HCT116 (cell line): ENCODE data around the gene LMOD1. TPM values are rescaled to one million over a fixed set of nuclear protein-coding genes. Genes with fewer than 3 reads are reported as not detected.

Experiments
- ATAC-seq: fragments of 200-7000 bp; cut with Tn5 transposase; 2 replicates; pipeline ENCODE4 v1.9.1; 2020; ENCODE audit warnings: mild to moderate bottlenecking, moderate library complexity
- BruUV-seq: library from RNA; stranded (reverse); fragments of 400-500 nt; replicated peaks from 2 replicates; lab custom pipeline; 2021; lab: Mats Ljungman, UMichigan
- CTCF ChIA-PET: fragments of 300-600 bp; sonication (Branson Sonifier 250); formaldehyde crosslinking; loops from one replicate; lab custom pipeline; 2021; ENCODE audit warnings: antibody characterized with exemption; lab: Charles Lee
- POLR2A ChIA-PET: fragments of 300-600, 350-600 bp; sonication (Branson Sonifier 250); formaldehyde crosslinking; loops from one replicate; lab custom pipeline; 2021; ENCODE audit warnings: antibody characterized with exemption; lab: Charles Lee
- RAD21 ChIA-PET, 2 experiments: fragments of 300-600 bp; sonication (Branson Sonifier 250); formaldehyde crosslinking; loops; one replicate each; lab custom pipeline; 2023; ENCODE audit warnings: low total read pairs in 2 of 2; ENCODE audit not compliant: uncharacterized antibody in 2 of 2, unreplicated experiment in 2 of 2, low non-redundant PET in 1 of 2; lab: Charles Lee
- DNase-seq: peaks from one replicate; pipeline ENCODE4 v3.0.0-alpha.2; 2010; ENCODE audit warnings: low read depth, low spot score
- H2AFZ ChIP-seq: fragments of 200-600 bp; shearing (Covaris generic), sonication (generic); 2 replicates; pipeline ENCODE4 v1.6.1; 2017; ENCODE audit warnings: low read depth, mixed run types, mixed read lengths, antibody characterized with exemption, low read length; ENCODE audit not compliant: poor library complexity, severe bottlenecking
- H3K27ac ChIP-seq: 2 replicates; pipeline ENCODE4 v1.5.1; 2012; ENCODE audit warnings: low read depth, low read length
- H3K27me3 ChIP-seq: fragments of 200-600 bp; sonication (generic); 2 replicates; pipeline ENCODE4 v1.6.1; 2016; ENCODE audit warnings: mixed run types, low read length, mixed read lengths; ENCODE audit not compliant: insufficient read depth
- H3K36me3 ChIP-seq, 2 experiments: fragments of 200-500 bp in 1 of 2; fragments of 200-600 bp in 1 of 2; sonication (Bioruptor generic) in 1 of 2; sonication (generic) in 1 of 2; 2 replicates each; pipeline versions ENCODE4 v1.5.1 to v1.6.1; 2014 to 2016; ENCODE audit warnings: low read length in 2 of 2, inconsistent platforms in 1 of 2, mixed read lengths in 1 of 2, mixed run types in 1 of 2; ENCODE audit not compliant: insufficient read depth in 2 of 2, control insufficient read depth in 1 of 2
- H3K4me1 ChIP-seq, 2 experiments: fragments of 200-600 bp in 1 of 2; sonication (generic) in 1 of 2; 2 replicates each; pipeline versions ENCODE4 v1.5.1 to v1.6.1; 2012 to 2017; ENCODE audit warnings: low read length in 2 of 2, inconsistent platforms in 1 of 2, mild to moderate bottlenecking in 1 of 2, mixed read lengths in 1 of 2, mixed run types in 1 of 2, moderate library complexity in 1 of 2; ENCODE audit not compliant: insufficient read depth in 2 of 2, control insufficient read depth in 1 of 2
- H3K4me2 ChIP-seq: fragments of 200-600 bp; sonication (generic); 2 replicates; pipeline ENCODE4 v1.6.1; 2017; ENCODE audit warnings: mixed run types, low read length, mixed read lengths
- H3K4me3 ChIP-seq, 2 experiments: fragments of 200-600 bp in 1 of 2; sonication (generic) in 1 of 2; replicated peaks in 1 of 2; 2 replicates each; pipeline ENCODE4 v1.5.1; 2011 to 2016; ENCODE audit warnings: low read length in 2 of 2, control low read depth in 1 of 2, low read depth in 1 of 2, mild to moderate bottlenecking in 1 of 2, mixed read lengths in 1 of 2, mixed run types in 1 of 2
- H3K79me2 ChIP-seq: fragments of 200-600 bp; sonication (generic); 2 replicates; pipeline ENCODE4 v1.6.1; 2017; ENCODE audit warnings: mild to moderate bottlenecking, mixed run types, low read length, moderate library complexity, mixed read lengths; ENCODE audit not compliant: insufficient read depth
- H3K9ac ChIP-seq: fragments of 200-600 bp; sonication (generic); 2 replicates; pipeline ENCODE4 v1.6.1; 2016; ENCODE audit warnings: low read length, mixed read lengths
- H3K9me2 ChIP-seq: fragments of 200-600 bp; sonication (generic), shearing (Covaris generic); 2 replicates; pipeline ENCODE4 v1.6.1; 2017; ENCODE audit warnings: mixed run types, mild to moderate bottlenecking, moderate library complexity; ENCODE audit not compliant: insufficient read depth
- H3K9me3 ChIP-seq, 2 experiments: fragments of 200-500 bp in 1 of 2; fragments of 200-600 bp in 1 of 2; sonication (Bioruptor generic) in 1 of 2; sonication (generic) in 1 of 2; 2 replicates each; pipeline ENCODE4 v1.6.1; 2014 to 2017; ENCODE audit warnings: low read length in 2 of 2, mixed read lengths in 2 of 2, inconsistent platforms in 1 of 2, low read depth in 1 of 2, mild to moderate bottlenecking in 1 of 2, mixed run types in 1 of 2, moderate library complexity in 1 of 2; ENCODE audit not compliant: control insufficient read depth in 1 of 2, insufficient read depth in 1 of 2
- H4K20me1 ChIP-seq: fragments of 200-600 bp; sonication (generic), shearing (Covaris generic); 2 replicates; pipeline ENCODE4 v1.6.1; 2017; ENCODE audit warnings: mixed run types, mild to moderate bottlenecking, moderate library complexity; ENCODE audit not compliant: insufficient read depth
- ATF3 ChIP-seq: IDR thresholded peaks from 2 replicates; pipeline ENCODE4 v1.6.1; 2012
- EGR1 ChIP-seq: IDR thresholded peaks from 2 replicates; pipeline ENCODE4 v1.6.1; 2012; ENCODE audit warnings: low read depth
- EZH2phosphoT487 ChIP-seq: fragments of 200-600 bp; IDR thresholded peaks from 2 replicates; pipeline ENCODE4 v1.6.1; 2018; ENCODE audit warnings: antibody characterized with exemption, borderline replicate concordance
- JUND ChIP-seq: IDR thresholded peaks from 2 replicates; pipeline ENCODE4 v1.6.1; 2012
- SIN3A ChIP-seq: IDR thresholded peaks from 2 replicates; pipeline ENCODE4 v1.6.1; 2012; ENCODE audit warnings: low read depth
- SP1 ChIP-seq: IDR thresholded peaks from 2 replicates; pipeline ENCODE4 v1.6.1; 2012; ENCODE audit warnings: low read depth
- SRF ChIP-seq: IDR thresholded peaks from 2 replicates; pipeline ENCODE4 v1.6.1; 2012; ENCODE audit warnings: low read depth
- TCF7L2 ChIP-seq: IDR thresholded peaks from 2 replicates; pipeline ENCODE4 v1.7.0; 2011; ENCODE audit warnings: borderline replicate concordance, inconsistent platforms; ENCODE audit not compliant: insufficient read depth, insufficient read length; ENCODE audit errors: extremely low read depth
- ZNF274 ChIP-seq: fragments of 200-500 bp; sonication (Bioruptor generic); IDR thresholded peaks from 2 replicates; pipeline ENCODE4 v1.6.1; 2014; ENCODE audit warnings: mild to moderate bottlenecking, low read depth, low read length, inconsistent platforms
- intact Hi-C: fragments of 100-400 bp; cut with micrococcal nuclease; formaldehyde crosslinking; loops from 2 replicates; pipeline ENCODE4 v1.10.0; 2022
- total RNA-seq: library from RNA; stranded (reverse); gene quantifications from one replicate; pipeline ENCODE4 v1.2.1, GENCODE V29; 2021; ENCODE audit not compliant: unreplicated experiment

LMOD1 gene
- total RNA-seq, 1 experiment from 2014 or later, result 0.12 TPM

GRCh38 chr1:201898240-201898894 is 48.0 kb downstream of the LMOD1 start:
- ChIA-PET POLR2A (interaction anchor here (1.1 kb wide), 1 partner anchor 112 kb away, joined by 4 read pairs; the partner anchor contains the start of gene ELF3), RAD21 (no interaction called here)
- Histone ChIP-seq H3K9me2 (no peaks in the 10 kb centered on the region), H3K4me2 (no peak overlapping the region), H3K9me3 (no peaks in the 10 kb centered on the region), H3K4me3 (no peak overlapping the region), H4K20me1 (no peaks in the 10 kb centered on the region)
- intact Hi-C loops, result loop anchor here (5.0 kb wide), 1 partner anchor 59 kb away; the partner anchor contains the start of gene TIMM17A
- BruUV-seq, result no TSS peak
- TF ChIP-seq SRF, result no peak
- TF ChIP-seq EZH2phosphoT487, result no peak
- no peak for TF ChIP-seq EGR1
- no peak for TF ChIP-seq JUND
- no peak for TF ChIP-seq ATF3
- no peak for TF ChIP-seq TCF7L2
- TF ChIP-seq ZNF274, result no peak
- no peak for TF ChIP-seq SIN3A
- TF ChIP-seq SP1, result no peak
- TF ChIP-seq, all 23 proteins: peak for 0
- DNase-seq (no peak), ATAC-seq (no peak)
- Histone ChIP-seq H3K27me3 (no peaks in the 10 kb centered on the region), H3K9ac (no peak overlapping the region), H3K4me1 (peaks cover 4 to 18% of the 10 kb centered on the region in 2 experiments; a peak in 3 of 4 replicates), H3K36me3 (no peaks in the 10 kb centered on the region), H3K27ac (no peak overlapping the region), H3K79me2 (no peaks in the 10 kb centered on the region), H2AFZ (no peak overlapping the region)
- CTCF ChIA-PET, result interaction anchor here (1.5 to 6.8 kb wide), 2 partner anchors 74 to 220 kb away, joined by 4 to 99 read pairs; no protein-coding TSS in a partner anchor
